ENCODE results near the gene SLC9A3.

Gene SLC9A3

GRCh38 chr5:527646-528628, 3.7 kb upstream of the SLC9A3 start:
- DNase-seq: no peak

- no peak for DNase-seq
Observed at GRCh38 chr5:526456-527088, 2.3 kb upstream of the SLC9A3 start.

GRCh38 chr5:525916-526315, 1.7 kb upstream of the SLC9A3 start:
- DNase-seq: no peak

- DNase-seq: no peak
Observed at GRCh38 chr5:524973-525761, 918 bp upstream of the SLC9A3 start.

- no peak for DNase-seq
Observed at GRCh38 chr5:523441-524222, 617 bp downstream of the SLC9A3 start.

- no peak for DNase-seq
Observed at GRCh38 chr5:522899-523440, 1.3 kb downstream of the SLC9A3 start.

- no peak for DNase-seq
Observed at GRCh38 chr5:522116-522515, 2.1 kb downstream of the SLC9A3 start.

GRCh38 chr5:521680-522079, 2.6 kb downstream of the SLC9A3 start:
- DNase-seq: no peak

GRCh38 chr5:520850-521226, 3.4 kb downstream of the SLC9A3 start:
- no peak for DNase-seq

- no peak for DNase-seq
Observed at GRCh38 chr5:520196-520849, 3.9 kb downstream of the SLC9A3 start.

- no peak for DNase-seq
Observed at GRCh38 chr5:518721-519120, 5.5 kb downstream of the SLC9A3 start.

GRCh38 chr5:517535-518100, 6.6 kb downstream of the SLC9A3 start:
- no peak for DNase-seq

- DNase-seq: no peak
Observed at GRCh38 chr5:516980-517379, 7.3 kb downstream of the SLC9A3 start.

- no peak for DNase-seq
Observed at GRCh38 chr5:516338-516925, 7.8 kb downstream of the SLC9A3 start.

GRCh38 chr5:515273-515836, 8.9 kb downstream of the SLC9A3 start:
- peak in 2 of 56 donors; percentile 15 to 44 for DNase-seq

- DNase-seq: no peak
Observed at GRCh38 chr5:514673-515072, 9.6 kb downstream of the SLC9A3 start.

- no peak for DNase-seq
Observed at GRCh38 chr5:514101-514485, 10.2 kb downstream of the SLC9A3 start.

GRCh38 chr5:513216-514100, 10.8 kb downstream of the SLC9A3 start:
- DNase-seq: no peak
